Measurements from ENCODE around the gene ADARB2.

ADARB2 gene

DNA sequence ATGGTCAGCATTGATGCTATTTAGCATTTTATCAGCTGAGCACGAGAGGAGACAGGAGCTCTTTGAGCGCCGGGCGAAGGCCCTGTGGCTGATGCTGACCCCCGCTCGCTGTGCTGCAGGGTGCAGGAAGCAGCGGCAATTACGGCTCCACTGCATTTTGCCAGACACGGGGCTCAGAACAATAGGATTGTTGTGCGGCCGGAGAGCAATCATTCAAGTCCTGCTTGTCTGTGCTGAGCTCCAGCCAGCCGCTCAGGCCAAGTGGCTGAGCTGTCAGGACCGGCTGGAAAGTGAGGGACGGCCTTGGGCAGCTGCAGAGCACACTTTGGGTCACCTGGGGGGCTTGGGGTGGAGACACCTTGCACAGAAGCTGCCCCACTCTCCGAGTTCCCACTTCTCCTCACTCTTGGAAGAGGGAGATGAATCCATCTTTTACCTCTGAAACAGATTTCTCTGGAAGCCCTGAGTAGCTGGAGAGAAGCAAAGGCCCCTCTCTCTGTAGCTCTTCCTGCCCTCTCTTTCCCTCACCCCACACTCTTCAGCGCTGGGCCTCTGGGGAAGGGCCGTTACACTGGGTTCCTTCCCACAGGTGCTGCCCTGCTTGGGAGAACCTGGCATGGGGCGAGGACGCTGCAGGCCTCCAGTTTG is 17.3 kb upstream of the ADARB2 start:
- TF ChIP-seq TAF1 (IDR thresholded peaks at IDR 0.05; ENCODE audit: borderline replicate concordance, insufficient read depth, low read length) (no peak), POLR2AphosphoS5 (IDR thresholded peaks at IDR 0.05; ENCODE audit: low read depth, low read length) (no peak), FOXP2 (optimal IDR thresholded peaks at IDR 0.05; ENCODE audit: borderline replicate concordance, extremely low read depth, extremely low read length, insufficient read depth) (no peak), SIN3A (IDR thresholded peaks at IDR 0.05; ENCODE audit: borderline replicate concordance, insufficient read depth, low read length) (no peak)
- TF ChIP-seq, protein P1, sequence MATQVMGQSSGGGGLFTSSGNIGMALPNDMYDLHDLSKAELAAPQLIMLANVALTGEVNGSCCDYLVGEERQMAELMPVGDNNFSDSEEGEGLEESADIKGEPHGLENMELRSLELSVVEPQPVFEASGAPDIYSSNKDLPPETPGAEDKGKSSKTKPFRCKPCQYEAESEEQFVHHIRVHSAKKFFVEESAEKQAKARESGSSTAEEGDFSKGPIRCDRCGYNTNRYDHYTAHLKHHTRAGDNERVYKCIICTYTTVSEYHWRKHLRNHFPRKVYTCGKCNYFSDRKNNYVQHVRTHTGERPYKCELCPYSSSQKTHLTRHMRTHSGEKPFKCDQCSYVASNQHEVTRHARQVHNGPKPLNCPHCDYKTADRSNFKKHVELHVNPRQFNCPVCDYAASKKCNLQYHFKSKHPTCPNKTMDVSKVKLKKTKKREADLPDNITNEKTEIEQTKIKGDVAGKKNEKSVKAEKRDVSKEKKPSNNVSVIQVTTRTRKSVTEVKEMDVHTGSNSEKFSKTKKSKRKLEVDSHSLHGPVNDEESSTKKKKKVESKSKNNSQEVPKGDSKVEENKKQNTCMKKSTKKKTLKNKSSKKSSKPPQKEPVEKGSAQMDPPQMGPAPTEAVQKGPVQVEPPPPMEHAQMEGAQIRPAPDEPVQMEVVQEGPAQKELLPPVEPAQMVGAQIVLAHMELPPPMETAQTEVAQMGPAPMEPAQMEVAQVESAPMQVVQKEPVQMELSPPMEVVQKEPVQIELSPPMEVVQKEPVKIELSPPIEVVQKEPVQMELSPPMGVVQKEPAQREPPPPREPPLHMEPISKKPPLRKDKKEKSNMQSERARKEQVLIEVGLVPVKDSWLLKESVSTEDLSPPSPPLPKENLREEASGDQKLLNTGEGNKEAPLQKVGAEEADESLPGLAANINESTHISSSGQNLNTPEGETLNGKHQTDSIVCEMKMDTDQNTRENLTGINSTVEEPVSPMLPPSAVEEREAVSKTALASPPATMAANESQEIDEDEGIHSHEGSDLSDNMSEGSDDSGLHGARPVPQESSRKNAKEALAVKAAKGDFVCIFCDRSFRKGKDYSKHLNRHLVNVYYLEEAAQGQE (IDR thresholded peaks at IDR 0.05; ENCODE audit: insufficient read depth in 1 of 2, low read depth in 2 of 2, low read length in 2 of 2) = no peak

DNA sequence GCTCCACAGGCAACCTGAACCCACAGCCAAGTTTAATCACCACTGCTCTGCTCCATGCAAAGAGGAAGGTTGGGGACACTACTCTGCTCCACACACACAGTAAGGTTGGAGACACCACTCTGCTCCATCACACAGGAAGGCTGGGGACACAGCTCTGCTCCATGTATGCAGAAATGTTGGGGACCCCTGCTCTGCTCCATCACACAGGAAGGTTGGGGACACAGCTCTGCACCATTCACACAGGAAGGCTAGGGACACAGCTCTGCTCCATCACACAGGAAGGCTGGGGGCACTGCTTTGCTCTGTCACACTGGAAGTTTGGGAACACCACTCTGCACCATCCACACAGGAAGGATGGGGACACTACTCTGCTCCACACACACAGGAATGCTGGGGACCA is 14.8 kb upstream of the ADARB2 start:
- TF ChIP-seq FOXP2 (optimal IDR thresholded peaks at IDR 0.05; ENCODE audit: borderline replicate concordance, extremely low read depth, extremely low read length, insufficient read depth) (no peak), SIN3A (IDR thresholded peaks at IDR 0.05; ENCODE audit: borderline replicate concordance, insufficient read depth, low read length) (no peak), POLR2AphosphoS5 (IDR thresholded peaks at IDR 0.05; ENCODE audit: low read depth, low read length) (no peak), TAF1 (IDR thresholded peaks at IDR 0.05; ENCODE audit: borderline replicate concordance, insufficient read depth, low read length) (no peak)
- TF ChIP-seq, protein P1 (IDR thresholded peaks at IDR 0.05; ENCODE audit: insufficient read depth in 1 of 2, low read depth in 2 of 2, low read length in 2 of 2) = no peak

DNA sequence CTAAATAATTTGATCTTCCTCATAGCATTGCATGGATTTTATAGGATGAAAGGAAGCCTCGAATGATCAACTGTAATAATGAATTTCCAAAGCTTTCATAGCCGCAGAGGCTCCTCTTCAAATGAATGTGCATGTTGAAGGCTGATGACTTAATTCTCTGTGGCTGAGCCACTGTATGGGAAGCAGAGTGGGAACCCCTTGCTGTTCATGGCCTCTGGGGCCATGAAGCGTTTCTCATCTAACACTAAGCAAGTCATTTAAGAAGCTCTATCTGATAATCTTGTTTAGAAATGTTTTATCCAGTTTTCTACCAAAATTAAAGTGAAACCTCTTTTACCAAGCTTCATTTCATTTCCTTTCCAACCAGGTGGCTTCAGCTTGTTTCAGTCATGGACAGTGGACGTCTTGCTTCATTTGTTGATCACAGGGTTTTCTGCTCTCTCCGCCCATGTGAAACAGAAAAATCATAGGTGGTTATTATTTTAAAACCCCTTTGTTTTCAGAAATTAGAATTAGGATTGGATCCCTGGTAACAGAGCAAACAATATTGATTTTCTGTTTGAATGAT is 10.3 kb upstream of the ADARB2 start:
- no peak for TF ChIP-seq TAF1 (IDR thresholded peaks at IDR 0.05; ENCODE audit: borderline replicate concordance, insufficient read depth, low read length)
- TF ChIP-seq, protein P1 (IDR thresholded peaks at IDR 0.05; ENCODE audit: insufficient read depth in 1 of 2, low read depth in 2 of 2, low read length in 2 of 2) = no peak
- no peak for TF ChIP-seq POLR2AphosphoS5 (IDR thresholded peaks at IDR 0.05; ENCODE audit: low read depth, low read length)
- no peak for TF ChIP-seq FOXP2 (optimal IDR thresholded peaks at IDR 0.05; ENCODE audit: borderline replicate concordance, extremely low read depth, extremely low read length, insufficient read depth)
- TF ChIP-seq SIN3A (IDR thresholded peaks at IDR 0.05; ENCODE audit: borderline replicate concordance, insufficient read depth, low read length) = no peak

DNA sequence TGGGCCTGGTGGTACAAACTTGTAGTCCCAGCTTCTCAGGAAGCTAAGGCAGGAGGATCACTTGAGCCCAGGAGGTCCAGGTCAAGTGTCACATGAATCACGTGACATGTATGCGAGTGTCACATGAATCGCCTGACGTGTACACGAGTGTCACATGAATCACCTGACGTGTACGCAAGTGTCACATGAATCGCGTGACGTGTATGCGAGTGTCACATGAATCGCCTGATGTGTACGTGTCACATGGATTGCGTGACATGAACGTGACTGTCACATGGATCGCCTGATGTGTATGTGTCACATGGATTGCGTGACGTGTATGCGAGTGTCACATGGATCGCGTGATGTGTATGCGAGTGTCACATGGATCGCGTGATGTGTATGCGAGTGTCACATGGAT is 9.5 kb upstream of the ADARB2 start:
- TF ChIP-seq SIN3A (IDR thresholded peaks at IDR 0.05; ENCODE audit: borderline replicate concordance, insufficient read depth, low read length) (no peak), FOXP2 (optimal IDR thresholded peaks at IDR 0.05; ENCODE audit: borderline replicate concordance, extremely low read depth, extremely low read length, insufficient read depth) (no peak), POLR2AphosphoS5 (IDR thresholded peaks at IDR 0.05; ENCODE audit: low read depth, low read length) (no peak), TAF1 (IDR thresholded peaks at IDR 0.05; ENCODE audit: borderline replicate concordance, insufficient read depth, low read length) (no peak)
- TF ChIP-seq, protein P1 (IDR thresholded peaks at IDR 0.05; ENCODE audit: insufficient read depth in 1 of 2, low read depth in 2 of 2, low read length in 2 of 2) = no peak
